Parathyroid adenoma (tissue), 2 donors: ENCODE data around the gene EXOC3L2.

Source experiments
- H2AFZ ChIP-seq: fragments of 300-600 bp; sonication (generic); one replicate; pipeline ENCODE4 v1.7.0; 2017; ENCODE audit warnings: antibody characterized with exemption, mild to moderate bottlenecking
- H3K27ac ChIP-seq: fragments of 300-600 bp; sonication (generic); one replicate; pipeline ENCODE4 v1.7.0; 2017
- H3K27me3 ChIP-seq: fragments of 300-600 bp; sonication (generic); one replicate; pipeline ENCODE4 v1.7.0; 2017; ENCODE audit warnings: low read length; ENCODE audit not compliant: control insufficient read depth, insufficient read depth
- H3K36me3 ChIP-seq: fragments of 300-600 bp; sonication (generic); one replicate; pipeline ENCODE4 v1.7.0; 2017; ENCODE audit warnings: low read length; ENCODE audit not compliant: control insufficient read depth, insufficient read depth
- H3K4me1 ChIP-seq: fragments of 300-600 bp; sonication (generic); one replicate; pipeline ENCODE4 v1.7.0; 2017; ENCODE audit warnings: control low read depth
- H3K4me2 ChIP-seq: fragments of 300-600 bp; sonication (generic); one replicate; pipeline ENCODE4 v1.7.0; 2017; ENCODE audit warnings: low read length
- H3K4me3 ChIP-seq: fragments of 300-600 bp; sonication (generic); one replicate; pipeline ENCODE4 v1.7.0; 2017; ENCODE audit warnings: low read depth, low read length
- H3K79me2 ChIP-seq: fragments of 300-600 bp; sonication (generic); one replicate; pipeline ENCODE4 v1.7.0; 2017; ENCODE audit warnings: control low read depth
- H3K9ac ChIP-seq: fragments of 300-600 bp; sonication (generic); one replicate; pipeline ENCODE4 v1.7.0; 2017; ENCODE audit warnings: mild to moderate bottlenecking
- H3K9me3 ChIP-seq: fragments of 300-600 bp; sonication (generic); one replicate; pipeline ENCODE4 v1.7.0; 2017; ENCODE audit warnings: low read length; ENCODE audit not compliant: control insufficient read depth
- TF ChIP-seq, protein P1 (sequence below): fragments of 300-600 bp; sonication (generic); IDR thresholded peaks from one replicate; pipeline ENCODE4 v1.7.0; 2017; ENCODE audit warnings: antibody characterized with exemption, mild to moderate bottlenecking
- donor health status: primary hyperparathyroidism.

EXOC3L2 gene

DNA sequence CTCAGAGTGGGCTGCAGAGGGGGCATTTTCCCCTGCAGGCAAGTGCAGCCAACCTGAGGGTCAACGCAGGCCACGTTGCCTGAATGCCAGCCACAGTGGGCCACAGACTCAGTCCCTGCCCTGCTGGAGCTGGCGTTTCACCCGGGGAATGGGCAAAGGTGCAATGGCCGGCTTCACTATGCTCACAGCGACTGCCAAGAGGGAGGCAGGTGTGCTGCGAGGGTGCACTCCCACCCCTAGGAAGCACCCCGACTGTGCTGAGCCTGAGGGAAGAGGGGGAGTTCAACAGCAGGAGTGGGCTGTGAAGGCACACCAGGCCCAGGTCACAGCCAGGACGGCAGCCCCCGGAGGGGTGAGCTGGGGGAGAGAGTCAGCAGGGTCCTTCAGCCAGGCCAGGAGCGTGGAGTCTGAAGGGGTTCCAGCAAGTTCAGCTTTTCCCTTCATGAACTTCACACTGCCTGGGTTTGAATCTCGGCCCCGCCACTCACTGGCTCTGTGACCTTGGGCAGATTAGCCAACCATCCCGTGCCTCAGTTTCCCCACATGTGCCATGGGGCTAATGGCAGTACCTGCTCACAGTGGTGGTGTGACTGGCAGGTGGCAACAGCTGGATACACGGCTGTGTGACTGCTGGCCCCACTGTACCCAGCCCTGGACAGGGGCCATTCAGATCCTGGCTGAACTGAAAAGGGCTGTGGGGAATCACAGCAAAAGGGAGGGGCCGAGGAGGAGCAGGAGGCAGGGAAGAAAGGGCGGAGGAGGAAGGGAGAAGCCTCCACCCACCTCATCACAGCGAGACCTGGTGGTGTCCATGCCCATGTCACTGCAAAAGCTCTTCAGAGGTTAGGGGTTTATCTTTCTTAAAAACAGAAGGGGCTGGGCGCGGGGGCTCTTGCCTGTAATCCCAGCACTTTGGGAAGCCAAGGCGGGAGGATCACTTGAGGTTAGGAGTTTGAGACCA is 74.8 kb downstream of the EXOC3L2 start:
- H3K4me2 ChIP-seq: no peak overlapping the region
- H2AFZ ChIP-seq: no peak overlapping the region
- no peak overlapping the region for H3K4me3 ChIP-seq
- H3K36me3 ChIP-seq: no peaks in the 10 kb centered on the region
- TF ChIP-seq, protein P1, sequence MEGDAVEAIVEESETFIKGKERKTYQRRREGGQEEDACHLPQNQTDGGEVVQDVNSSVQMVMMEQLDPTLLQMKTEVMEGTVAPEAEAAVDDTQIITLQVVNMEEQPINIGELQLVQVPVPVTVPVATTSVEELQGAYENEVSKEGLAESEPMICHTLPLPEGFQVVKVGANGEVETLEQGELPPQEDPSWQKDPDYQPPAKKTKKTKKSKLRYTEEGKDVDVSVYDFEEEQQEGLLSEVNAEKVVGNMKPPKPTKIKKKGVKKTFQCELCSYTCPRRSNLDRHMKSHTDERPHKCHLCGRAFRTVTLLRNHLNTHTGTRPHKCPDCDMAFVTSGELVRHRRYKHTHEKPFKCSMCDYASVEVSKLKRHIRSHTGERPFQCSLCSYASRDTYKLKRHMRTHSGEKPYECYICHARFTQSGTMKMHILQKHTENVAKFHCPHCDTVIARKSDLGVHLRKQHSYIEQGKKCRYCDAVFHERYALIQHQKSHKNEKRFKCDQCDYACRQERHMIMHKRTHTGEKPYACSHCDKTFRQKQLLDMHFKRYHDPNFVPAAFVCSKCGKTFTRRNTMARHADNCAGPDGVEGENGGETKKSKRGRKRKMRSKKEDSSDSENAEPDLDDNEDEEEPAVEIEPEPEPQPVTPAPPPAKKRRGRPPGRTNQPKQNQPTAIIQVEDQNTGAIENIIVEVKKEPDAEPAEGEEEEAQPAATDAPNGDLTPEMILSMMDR: no peak
- no peak overlapping the region for H3K9ac ChIP-seq
- H3K27ac ChIP-seq: peak overlapping the region; percentile 6
- no peaks in the 10 kb centered on the region for H3K27me3 ChIP-seq
- no peaks in the 10 kb centered on the region for H3K4me1 ChIP-seq
- peaks cover 9% of the 10 kb centered on the region for H3K79me2 ChIP-seq
- no peaks in the 10 kb centered on the region for H3K9me3 ChIP-seq

DNA sequence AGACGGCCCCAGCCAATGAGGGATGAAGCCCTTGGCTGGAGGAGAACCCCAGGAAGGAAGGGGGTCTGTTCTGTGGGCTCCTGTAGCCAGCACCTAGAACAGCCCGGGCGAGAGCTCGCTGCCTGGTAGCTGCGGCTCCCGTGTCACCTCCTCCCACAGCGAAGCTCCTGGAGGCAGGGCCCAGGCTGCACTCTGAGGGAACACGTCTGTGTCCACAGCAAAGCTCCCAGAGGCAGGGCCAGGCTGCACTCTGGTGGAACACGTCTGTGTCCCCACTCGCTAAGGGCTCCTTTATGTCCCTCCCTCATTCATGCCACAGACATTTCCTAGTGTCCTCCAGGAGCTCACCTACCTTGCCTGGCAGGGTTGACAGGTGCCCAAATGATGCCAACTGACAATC is 75.6 kb downstream of the EXOC3L2 start:
- no peak overlapping the region for H3K27ac ChIP-seq
- no peak overlapping the region for H3K9ac ChIP-seq
- H3K27me3 ChIP-seq: no peaks in the 10 kb centered on the region
- no peak overlapping the region for H3K4me2 ChIP-seq
- H3K9me3 ChIP-seq: no peaks in the 10 kb centered on the region
- H3K36me3 ChIP-seq: no peaks in the 10 kb centered on the region
- peaks cover 7% of the 10 kb centered on the region for H3K79me2 ChIP-seq
- H3K4me3 ChIP-seq: no peak overlapping the region
- no peak overlapping the region for H2AFZ ChIP-seq
- no peaks in the 10 kb centered on the region for H3K4me1 ChIP-seq
- TF ChIP-seq, protein P1: no peak

DNA sequence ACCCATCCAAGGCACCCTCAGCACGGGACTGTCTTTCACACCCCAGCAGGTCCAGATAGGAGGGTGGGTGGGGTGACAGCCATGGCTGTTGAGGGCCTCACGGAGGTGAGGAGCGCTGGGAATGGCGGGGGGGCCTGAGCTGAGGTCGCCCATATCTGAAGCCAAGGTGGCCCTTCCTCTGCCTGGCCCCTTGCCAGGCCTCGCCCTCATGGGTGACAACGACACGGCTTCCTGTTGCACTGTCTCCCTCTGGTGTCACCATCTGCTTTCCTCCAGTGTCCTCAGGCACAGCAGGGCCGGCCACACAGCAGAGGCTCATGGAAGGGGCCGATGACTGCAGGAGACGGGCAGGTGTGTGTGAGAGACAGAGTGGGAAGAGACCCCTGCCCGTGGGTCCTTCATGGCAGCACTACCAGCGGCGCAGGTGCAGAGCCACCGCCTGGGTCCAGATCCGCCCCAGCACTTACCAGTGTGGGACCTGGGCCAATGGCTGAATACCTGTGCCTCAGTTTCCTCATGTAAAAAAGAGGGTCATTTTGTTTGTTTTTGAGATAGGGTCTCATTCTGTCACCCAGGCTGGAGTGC is 76.3 kb downstream of the EXOC3L2 start:
- Histone ChIP-seq H3K27ac (no peak overlapping the region), H3K4me1 (no peaks in the 10 kb centered on the region), H3K27me3 (no peaks in the 10 kb centered on the region), H3K9ac (no peak overlapping the region), H3K36me3 (no peaks in the 10 kb centered on the region), H3K9me3 (no peaks in the 10 kb centered on the region), H3K4me3 (no peak overlapping the region), H3K79me2 (peaks cover 3% of the 10 kb centered on the region), H3K4me2 (no peak overlapping the region), H2AFZ (no peak overlapping the region)
- TF ChIP-seq, protein P1: no peak

DNA sequence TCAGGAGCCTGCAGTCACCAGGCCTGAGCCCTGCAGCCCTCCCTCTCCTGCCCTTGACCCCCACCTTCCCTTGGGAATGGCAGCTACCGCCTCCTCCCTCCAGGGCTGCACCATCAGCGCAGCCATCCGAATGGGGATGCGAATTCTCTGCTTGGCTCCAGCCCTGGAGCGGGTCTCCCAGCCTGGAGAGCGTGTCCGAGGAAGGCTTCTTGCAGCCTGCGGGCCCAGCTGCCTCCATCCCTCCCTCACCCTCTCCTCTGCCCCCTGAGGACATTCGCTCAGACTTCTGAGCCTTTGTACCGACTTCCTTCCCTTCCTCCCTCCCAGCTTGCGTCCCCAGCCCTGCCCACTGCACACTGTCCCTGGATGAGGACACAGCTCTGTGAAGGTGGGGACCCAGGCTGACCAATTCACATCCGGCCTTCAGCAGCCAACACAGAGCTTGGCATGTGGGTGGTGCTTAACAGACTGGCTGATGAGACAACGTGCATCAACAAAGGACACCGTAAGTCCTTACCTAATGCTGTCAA is 78.4 kb downstream of the EXOC3L2 start:
- Histone ChIP-seq H3K27me3 (no peaks in the 10 kb centered on the region), H3K27ac (no peak overlapping the region), H3K36me3 (no peaks in the 10 kb centered on the region), H3K4me2 (no peak overlapping the region), H3K4me3 (no peak overlapping the region), H3K4me1 (no peaks in the 10 kb centered on the region), H3K9me3 (no peaks in the 10 kb centered on the region), H3K9ac (no peak overlapping the region), H2AFZ (no peak overlapping the region), H3K79me2 (no peaks in the 10 kb centered on the region)
- TF ChIP-seq, protein P1: no peak
